ENCODE data around the gene ZNF592.

The ZNF592 gene

GRCh38 chr15:84748274-84749110 lies at the start of gene ZNF592:
Gene ZNF592, plus strand, starts transcription at chr15:84748592. Its CDS starts 34,084 bp downstream, at chr15:84782676.
- DNase-seq = peak; percentile 60 to 68

- no peak for DNase-seq
Measured at GRCh38 chr15:84699538-84700191, 48.7 kb upstream of the ZNF592 start.

DNA sequence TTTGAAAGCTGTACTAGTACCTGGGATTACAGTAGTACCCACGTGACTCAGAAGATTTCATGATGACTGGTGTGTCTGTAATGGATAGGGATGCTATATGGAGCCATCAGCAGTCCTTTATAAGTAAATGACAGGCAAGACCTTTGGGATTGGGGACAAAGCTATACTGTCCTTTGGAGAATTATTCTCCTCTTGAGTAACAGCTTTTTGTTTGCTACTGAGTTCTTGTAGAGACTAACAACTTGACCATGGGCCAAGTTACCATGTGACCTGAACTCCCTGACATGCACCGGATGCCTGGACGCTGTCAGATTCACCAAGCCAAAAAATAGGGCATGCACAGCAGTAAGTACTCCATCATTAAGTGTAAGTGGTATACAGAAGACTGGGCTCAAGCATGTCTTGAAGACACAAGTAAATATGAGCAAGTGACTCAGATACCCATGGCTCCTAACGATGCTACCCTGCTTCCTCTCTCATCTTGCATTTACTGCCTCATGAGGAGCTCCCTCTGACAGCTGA lies 45.4 kb upstream of the ZNF592 start:
- DNase-seq = no peak

GRCh38 chr15:84703808-84704207 lies 44.6 kb upstream of the ZNF592 start:
- no peak for DNase-seq

DNA sequence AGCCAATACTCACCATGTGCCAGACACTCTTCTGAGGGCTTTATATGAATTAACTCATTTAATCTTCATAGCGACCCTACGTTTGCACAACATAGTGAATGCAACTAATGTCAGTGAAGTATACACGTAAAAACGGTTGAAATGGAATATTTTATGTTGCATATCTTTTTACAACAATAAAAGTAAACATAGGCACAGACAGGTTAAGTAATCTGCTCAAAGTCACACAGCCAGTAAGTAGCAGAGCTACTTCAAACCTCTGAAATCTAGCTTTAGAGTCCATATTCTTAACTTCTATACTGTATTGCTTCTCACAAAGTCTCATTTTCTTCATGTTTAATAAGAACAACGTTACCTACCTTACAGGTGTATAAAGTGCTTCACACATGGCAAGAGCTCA lies 34.0 kb upstream of the ZNF592 start:
- DNase-seq = no peak

DNA sequence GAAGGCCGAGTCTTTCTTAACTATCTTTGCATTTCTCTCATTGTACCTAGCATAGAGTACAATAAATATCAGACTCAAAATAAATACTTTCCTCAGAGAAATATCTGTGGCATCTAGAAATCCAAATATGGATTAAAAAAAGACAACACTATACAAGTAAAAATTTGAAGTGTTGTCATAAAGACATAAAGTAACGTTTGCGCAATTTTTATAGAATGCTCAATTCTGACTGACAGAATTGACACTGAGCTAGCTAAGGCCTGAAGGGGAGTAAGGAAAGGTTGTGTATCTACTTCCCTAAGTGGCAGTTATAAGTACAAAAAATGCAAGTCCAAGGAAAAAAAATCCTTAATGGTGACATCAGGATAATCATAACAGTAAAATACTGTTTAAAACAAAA lies 33.6 kb upstream of the ZNF592 start:
- peak; percentile 22 to 30 for DNase-seq

DNA sequence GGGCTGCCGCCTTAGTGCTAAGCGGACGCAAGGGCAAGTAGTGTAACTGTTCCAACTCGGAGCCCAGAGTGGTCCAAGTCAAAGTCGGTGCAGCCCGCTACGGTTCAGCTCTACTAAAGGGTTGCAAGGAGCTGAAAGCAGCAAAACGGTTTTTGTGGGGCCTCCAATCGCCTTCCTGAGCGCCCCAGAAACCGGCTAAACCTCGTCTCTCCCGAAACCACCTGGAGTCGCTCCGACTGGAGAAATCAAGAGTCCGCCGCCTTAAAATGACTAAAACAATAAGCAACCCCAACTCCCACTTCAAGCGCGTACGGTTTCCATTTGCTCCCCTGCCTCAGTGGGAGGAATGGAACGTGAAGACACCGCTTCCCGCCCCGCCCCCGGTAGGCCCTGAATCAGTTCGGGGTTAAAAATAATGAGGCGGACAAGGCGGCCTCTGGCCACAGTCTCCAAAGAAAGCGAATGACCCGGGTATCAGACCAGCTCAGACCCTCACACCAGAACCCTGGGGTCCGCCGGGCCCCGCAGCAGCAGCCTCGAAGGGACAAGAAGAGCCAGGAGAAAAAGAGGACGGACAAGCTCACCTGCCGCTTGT lies 32.9 kb upstream of the ZNF592 start:
- DNase-seq = peak in 1 of 2 donors; percentile 15

DNA sequence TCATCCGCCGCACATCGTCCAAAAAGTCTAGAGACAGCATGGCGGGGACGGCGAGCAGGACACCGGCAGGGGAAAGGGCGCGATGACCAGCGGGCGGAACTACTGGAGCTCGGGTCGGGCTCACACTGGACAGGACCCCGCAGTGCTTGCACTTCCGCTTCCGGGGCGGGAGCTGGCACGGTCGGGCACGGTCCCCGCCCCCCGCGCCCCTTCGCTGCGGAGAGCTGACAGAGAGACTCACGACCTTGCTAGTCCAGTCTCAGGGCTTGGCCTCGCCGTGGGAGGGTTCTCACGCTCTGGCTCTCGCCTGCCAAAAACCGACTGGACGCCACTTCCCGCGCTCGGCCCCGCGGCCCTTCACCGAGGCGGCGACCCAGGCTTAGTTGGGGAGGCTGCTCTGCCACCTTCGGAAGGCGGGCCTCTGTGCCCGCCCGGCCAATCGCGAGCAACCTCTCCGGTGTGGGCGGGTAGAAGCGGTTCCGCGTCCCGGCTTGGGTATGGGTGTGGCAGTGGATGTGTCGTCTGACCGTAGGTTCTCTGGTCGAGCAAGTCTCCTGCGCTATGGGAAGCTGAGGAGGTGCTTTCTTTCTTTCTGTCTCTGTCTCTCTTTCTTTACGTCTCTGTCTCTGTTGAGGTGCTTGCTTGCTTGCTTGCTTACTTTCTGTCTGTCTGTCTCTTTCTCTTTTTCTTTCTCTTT lies 32.2 kb upstream of the ZNF592 start, which contains the start of gene SEC11A:
Gene SEC11A (minus strand): TSS at position 104 of the 697 bp plus-strand sequence. CDS start 64 bp downstream, at position 40.
- DNase-seq = peak; percentile 95 to 96

DNA sequence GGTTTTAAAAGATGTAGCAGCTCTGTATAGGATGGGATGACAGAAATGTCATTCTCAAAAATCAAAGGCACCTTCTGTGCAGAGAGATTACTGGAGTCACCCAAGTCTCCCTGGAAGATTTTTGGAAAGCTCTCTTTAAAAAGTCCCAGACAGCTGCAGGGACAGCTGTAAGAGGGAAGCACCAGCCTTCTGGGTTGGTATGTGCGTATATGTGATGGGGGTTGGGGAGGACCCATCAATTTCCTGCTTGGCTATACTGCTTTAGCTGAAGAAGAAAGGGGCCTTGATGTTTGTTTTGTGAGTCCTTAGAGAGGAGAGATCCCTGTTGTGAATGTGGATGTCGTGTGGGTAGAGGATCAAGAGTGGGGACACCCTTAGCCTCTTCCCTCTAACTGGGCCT lies 27.0 kb upstream of the ZNF592 start:
- no peak for DNase-seq

GRCh38 chr15:84722628-84723027 lies 25.8 kb upstream of the ZNF592 start:
- no peak for DNase-seq

DNA sequence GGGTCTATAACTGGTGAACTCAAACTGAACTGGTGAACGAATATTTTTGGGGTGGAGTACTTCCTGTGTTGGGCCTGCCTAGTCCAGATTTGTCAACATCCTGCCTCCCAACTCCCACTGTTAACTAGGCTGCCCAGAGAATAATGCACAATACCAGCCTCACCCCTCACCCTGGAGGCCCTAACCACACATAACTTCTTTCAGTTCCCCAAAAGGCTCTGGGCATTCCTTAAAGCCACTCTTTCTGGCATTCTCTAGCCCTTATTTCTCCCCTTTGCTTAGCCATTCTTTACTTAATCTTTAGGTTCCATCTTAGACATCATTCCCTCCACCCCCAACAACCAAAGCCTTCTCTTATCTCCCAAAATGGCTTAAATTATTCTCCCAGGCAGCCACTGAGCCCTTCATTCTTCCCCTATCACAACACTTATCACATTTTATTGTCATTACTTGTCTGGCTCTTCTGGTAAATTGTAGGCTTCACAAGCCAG lies 23.3 kb upstream of the ZNF592 start:
- peak; percentile 84 to 85 for DNase-seq

DNA sequence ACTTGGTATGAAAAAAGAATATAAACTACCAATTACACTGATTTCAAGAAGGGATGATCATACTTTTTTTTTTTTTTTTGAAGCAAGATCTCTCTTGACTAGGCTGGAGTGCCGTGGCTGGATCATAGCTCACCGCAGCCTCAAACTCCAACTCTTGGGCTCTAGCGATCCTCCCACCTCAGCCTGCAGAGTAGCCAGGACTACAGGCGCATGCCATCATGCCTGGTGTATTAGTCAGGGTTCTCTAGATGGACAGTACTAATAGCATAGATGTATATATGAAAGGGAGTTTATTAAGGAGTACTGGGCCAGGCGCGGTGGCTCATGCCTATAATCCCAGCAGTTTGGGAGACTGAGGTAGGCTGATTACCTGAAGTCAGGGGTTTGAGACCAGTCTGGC lies 21.0 kb upstream of the ZNF592 start:
- no peak for DNase-seq

DNA sequence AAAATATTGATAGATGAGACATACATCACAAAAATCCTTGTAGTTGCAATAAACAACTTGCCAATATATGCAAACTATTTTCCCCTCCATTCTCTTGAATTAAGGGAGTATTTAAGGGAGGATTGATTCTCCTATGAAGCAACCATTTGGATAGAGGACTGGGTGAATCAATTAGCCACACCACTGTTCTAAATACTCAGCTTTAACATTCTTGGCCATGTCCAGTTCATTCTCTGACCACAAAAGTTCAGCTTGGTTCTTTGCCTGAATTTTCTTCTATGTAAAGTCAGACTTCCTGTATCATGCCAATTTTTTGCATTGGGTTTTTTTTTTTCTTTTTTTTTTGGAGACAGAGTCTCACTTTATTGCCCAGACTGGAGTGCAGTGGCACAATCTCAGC lies 16.6 kb upstream of the ZNF592 start:
- no peak for DNase-seq

DNA sequence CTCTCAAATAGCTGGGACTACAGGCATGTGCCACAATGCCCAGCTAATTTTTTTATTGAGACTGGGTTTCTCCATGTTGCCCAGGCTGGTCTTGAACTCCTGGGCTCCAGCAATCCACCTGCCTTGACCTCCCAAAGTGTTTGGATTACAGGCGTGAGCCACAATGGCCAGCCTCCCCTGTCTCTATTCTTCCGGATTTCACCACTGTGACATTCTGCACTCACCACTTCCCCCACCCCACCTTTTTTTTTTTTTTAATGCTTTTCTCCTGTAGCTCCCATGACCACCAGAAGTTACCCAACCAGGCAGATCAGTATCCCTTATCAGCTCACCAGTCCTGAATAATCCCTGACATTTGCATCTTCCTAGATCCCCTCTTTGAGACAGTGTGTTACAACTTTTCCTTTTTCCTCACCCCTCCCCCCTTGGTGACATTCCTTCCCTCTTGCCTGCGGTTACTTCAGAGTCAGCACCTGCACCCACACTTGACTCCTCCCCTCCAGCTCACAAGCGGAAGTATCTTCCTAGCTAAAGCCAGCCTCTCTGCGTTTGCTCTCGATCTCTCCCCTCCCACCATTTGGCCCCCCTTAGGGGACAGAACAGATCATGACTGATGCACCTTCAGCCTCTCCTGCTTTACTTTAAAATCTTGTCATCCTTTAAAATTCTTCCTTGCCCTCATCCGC lies 13.5 kb upstream of the ZNF592 start:
- DNase-seq = peak; percentile 58 to 66

DNA sequence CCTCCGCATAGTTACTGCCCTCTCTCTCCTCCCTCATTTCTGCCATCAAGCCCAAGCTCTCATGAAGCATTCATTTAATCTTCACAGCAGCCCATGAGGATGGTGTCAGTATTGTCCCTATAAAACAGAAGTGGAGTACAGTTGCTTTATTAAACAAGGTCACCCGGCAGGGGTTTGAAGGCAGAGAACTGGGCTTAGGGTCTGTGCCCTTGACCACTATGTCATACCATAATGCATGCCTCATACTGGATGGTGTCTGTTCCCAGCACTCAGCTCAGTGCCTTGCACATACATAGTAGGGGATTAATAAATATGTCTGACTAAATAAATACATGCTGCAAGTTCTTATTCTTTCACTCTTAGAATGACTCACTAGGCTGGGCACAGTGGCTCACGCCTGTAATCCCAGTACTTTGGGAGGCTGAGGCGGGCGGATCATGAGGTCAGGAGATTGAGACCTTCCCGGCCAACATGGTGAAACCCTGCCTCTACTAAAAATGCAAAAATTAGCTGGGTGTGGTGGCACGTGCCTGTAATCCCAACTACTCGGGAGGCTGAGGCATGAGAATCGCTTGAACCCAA lies 12.8 kb upstream of the ZNF592 start:
- DNase-seq = peak; percentile 54 to 83

DNA sequence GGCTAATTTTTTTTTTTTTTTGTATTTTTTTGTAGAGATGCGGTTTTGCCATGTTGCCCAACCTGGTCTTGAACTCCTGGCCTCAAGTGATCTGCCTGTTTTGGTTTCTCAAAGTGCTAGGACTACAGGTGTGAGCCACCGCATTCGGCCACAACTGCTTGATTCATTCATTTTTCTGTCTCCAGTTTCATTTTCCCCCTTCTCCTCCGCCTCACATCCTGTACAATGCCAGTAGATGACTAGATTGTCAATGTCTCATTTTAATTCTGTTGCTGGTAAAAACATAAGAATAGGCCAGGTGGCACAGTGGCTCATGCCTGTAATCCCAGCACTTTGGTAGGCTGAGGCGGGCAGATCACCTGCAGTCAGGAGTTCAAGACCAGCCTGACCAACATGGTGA lies 12.0 kb upstream of the ZNF592 start:
- DNase-seq = no peak

DNA sequence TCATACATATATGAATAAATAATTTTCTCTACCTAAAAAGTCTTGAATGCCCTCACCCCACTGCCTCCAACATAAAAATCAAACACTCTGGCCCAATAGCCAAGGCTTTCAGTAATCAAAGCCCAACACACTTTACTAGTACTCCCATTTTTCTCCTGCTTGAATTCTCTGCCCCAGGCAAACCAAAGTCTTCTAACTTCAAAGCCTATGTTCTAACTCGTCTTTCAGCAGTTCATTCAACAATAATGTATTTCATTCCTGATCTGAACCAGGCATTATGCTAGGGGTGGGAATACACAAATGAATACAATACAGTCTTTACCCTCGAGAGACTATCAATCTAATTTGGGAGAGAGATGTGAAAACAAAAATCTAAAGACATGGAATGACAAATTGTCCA lies 11.4 kb upstream of the ZNF592 start:
- DNase-seq = no peak

- DNase-seq = no peak
Measured at GRCh38 chr15:84740691-84741090, 7.7 kb upstream of the ZNF592 start.

GRCh38 chr15:84741121-84741520 lies 7.3 kb upstream of the ZNF592 start:
- no peak for DNase-seq

- peak; percentile 46 to 56 for DNase-seq
Measured at GRCh38 chr15:84747416-84748273, 747 bp upstream of the ZNF592 start.

Measured in inflammatory macrophage treated with lipopolysaccharide for 1 hour (primary cell).